GM21786 (cell line): ENCODE results near the gene TUBB6.
A peak's percentile ranks its signal among the peaks of the same experiment; 100 is the strongest.

Experiments
- ATAC-seq: cut with Tn5 transposase; IDR thresholded peaks from one replicate; pipeline ENCODE4 v1.9.1; 2021; ENCODE audit not compliant: unreplicated experiment

TUBB6 gene

DNA sequence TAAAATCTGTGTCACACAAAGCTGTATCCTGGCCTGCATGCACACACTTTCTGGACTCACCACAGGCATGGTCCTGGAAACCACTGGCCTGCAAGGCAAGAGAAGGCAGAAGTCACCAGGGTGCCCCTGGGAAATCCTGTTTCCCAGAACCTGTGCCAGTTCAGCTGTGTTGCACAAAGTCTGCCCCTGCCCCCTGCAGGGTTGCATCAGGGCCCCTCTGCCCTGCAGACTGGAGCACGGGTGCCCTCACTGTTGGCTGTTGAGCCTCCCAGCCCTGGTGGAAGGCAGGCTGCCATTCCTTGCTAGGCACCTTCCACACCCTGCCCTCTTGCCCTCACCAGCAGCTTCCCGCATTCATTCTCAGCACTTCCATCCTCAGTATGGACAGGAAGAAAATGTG is 18.0 kb upstream of the TUBB6 start:
- ATAC-seq: no peak

GRCh38 chr18:12291161-12291560 is 16.9 kb upstream of the TUBB6 start:
- ATAC-seq: no peak

DNA sequence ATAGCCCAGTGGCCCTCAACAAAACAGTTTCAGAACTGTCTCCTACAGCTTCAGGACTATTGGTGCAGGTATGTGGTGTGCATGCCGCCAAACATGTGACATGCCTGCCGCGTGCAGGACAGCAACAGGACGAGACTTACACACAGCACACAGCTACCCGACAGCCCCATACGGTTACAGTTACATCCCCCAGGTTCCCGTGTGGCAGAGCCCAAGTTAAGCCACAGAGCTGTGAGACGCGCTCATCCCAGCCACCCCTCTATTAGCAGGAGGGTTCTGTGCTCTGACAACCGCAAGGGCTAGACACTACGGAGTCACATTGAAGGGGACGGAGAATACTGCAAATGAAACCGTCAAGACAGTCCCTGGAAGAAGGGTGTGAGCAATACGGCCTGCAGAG is 16.4 kb upstream of the TUBB6 start:
- ATAC-seq: no peak

DNA sequence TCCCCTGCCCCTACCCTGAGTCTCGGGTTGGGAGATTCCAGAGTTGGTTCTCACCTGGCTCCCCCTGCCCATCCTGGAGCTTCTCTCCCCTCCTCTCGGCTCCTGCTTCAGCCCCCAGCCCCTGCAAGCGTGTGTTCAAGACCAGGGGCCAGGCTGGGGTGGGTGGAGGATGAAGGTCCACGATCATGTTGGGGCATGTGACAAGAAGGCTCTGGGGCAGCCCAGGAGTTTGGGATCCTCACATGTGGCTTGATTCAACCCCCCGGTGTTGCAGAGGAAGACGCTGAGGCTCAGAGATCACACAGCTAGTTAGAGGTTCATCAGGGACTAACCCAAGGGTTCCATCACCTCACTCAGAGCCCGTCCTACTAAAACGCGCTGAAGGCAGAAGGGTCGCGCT is 14.2 kb upstream of the TUBB6 start:
- no peak for ATAC-seq

DNA sequence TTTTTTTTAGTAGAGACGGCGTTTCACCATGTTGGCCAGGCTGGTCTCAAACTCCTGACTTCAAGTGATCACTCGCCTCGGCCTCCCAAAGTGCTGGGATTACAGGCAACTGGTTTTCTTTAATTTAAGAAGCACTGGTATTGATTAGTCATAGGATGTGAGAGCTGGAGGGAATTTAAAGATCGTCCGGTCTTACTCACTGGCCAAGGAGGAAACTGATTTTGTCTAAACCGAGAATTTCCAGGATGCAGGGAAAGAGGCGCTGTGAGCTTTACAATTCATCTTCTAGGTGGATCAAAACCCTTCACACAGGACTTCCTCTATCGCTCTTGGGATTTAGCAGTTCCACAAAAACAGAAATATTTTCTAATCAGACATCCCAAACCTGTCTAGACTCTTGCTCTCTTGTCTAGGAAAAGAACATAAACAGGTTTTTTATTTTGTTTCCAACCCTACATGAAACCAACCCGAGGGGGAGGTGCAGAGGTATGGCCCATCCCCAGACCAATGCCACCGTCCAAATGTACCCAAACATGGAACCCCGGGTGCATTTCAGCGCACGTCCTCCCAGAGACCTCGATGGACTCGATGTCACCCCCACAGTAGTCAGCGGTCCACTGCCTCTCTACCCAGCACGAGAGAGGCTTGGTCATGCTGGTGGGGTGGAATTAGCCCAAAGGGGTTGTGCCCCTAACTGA is 12.5 kb upstream of the TUBB6 start:
- no peak for ATAC-seq

DNA sequence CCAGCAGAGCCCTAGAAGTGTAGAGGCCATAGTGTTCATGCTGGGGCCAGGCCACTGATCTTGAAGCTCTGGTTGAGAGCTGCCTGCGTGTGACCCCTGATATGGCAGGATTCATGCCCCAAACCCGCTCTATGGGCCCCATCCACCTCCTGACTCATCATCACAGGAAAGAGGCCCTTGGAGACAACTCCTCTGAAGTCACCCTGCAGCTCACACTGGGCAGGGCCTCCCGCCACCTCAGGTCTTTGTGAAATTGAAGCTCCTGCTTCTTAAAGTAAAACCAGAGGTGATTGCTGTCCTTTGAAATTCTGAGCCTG is 12.0 kb upstream of the TUBB6 start:
- ATAC-seq: no peak

GRCh38 chr18:12296457-12296856 is 11.6 kb upstream of the TUBB6 start:
- ATAC-seq: no peak

DNA sequence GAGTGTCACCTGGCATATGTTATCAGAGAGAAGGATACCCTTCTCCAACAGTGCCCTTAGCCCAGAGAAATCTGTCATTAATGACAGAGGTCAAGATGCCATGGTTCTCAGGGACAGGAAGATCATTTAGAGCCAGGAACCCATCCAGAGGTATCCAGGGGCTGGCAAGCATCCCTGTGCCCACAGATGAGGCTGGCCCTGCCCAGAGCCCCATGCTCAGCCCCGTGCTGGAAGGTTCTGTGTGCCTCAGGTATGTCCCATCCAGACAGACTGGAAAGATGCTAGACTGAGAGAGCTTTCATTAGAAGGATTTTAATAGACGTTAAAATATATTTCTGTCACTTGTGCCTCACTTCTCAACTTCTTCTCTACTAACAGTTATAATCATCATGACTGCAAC is 8.2 kb upstream of the TUBB6 start:
- no peak for ATAC-seq

DNA sequence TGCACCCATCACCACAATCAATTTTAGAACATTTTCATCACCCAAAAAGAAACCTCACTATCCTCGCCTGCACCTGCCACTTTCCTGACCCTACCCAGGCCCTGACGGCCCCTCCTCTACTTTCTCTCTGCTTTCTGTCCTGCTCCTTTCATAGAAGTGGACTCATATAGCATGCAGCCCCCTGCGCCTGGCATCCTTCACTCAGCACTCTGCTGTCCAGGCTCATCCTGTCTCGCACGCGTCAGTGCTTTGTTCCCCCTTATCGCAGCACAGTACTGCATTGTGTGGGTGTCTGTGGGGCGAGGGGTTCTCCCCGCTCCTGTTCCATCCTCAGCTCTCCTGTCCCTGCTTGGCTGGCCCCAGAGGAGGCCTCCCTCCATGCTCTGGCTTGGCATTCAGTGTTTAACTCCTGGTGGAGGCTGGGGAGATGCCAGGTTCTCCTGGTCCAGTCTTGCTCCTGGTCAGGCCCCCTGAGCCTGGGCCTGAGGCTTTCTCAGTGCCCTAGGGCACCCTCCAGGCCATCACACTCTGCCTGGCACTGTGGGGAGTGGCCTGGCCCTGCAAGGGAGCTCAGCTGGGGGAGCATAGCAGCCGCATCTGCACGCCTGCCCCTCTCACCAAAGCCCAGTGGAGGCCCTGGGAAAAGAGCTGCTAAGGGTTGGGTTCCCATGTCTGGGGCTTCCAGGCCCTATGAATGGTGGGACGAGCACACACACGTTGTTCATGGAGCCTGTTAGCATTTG is 6.6 kb upstream of the TUBB6 start:
- no peak for ATAC-seq

DNA sequence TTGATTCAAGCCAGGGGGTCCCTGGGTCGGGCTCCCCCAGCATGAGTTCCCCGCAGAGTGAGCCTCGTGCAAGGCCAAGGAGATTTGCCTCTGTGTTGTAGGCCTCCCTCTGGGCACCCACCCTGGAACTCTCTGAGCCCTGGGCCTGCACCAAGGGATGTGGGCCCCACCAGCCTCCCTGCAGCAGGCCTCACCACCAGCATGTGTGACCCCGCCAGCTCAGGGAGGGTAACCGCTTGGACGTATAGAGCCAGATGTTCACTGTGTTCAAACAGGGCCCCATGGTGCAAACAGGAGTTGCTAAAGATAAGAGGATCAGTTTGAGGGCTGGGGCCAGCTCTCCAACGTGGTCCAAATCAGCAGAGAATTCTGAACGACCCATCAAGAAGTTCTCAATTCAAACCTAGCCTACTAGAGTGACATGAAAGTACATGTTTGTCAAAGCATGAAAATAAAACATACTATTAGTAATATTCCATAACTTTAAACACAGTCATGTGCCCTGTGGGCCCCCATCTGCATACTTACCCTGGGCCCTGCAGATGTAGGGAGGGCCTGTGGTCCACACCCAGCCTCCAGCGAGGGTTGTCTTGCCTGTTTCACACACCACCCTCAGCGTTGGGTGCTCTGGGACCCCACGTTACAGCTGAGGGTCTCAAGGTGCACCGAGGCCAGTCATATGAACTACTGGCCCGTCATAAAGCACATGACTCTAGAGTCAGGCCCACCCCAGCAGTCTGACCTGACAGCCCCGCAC is 5.5 kb upstream of the TUBB6 start:
- ATAC-seq: no peak

DNA sequence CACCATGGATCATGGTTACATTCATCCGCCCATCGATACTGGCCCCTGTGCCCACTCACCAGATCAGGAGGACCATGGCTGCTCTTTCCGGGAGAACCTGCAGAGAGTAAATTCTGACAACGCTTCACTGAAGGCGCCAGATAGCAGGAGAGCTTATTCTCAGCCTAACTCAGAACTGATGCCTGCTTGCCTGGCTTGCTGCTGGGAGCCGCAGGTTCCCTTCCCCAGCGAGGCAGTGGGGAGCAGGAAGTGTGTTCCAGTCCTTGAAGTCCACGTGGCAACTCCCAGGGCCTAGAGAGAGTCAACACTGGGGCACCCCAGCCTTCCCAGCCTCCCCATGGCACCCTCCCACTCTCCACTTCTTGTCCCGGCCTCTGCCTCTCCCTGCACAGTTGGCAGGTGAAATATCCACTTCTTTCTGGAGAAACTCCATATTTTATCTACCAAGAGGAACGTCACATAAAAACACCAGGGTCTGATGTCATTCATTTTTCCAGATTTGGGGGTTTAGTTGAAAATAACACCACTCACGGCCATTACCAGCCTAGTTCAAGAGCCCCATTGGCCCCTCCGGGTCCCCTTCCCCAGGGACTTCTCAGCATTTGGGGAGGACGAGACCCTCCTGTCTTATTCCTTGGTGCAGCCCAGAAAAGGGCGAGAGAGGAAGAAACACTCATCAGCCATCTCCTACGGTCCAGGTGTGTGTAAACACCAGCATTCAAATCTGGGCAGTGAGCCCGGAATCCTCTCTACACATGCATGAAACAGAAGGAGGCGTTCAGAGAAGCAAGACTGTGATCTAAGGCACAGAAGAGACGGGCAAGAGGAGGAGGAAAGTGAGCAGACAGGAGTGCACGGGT is 3.5 kb upstream of the TUBB6 start:
- no peak for ATAC-seq

- ATAC-seq: no peak
Observed at GRCh38 chr18:12305211-12305610, 2.8 kb upstream of the TUBB6 start.

- no peak for ATAC-seq
Observed at GRCh38 chr18:12305930-12306629, 2.0 kb upstream of the TUBB6 start.

- no peak for ATAC-seq
Observed at GRCh38 chr18:12306752-12307700, 1.0 kb upstream of the TUBB6 start.

DNA sequence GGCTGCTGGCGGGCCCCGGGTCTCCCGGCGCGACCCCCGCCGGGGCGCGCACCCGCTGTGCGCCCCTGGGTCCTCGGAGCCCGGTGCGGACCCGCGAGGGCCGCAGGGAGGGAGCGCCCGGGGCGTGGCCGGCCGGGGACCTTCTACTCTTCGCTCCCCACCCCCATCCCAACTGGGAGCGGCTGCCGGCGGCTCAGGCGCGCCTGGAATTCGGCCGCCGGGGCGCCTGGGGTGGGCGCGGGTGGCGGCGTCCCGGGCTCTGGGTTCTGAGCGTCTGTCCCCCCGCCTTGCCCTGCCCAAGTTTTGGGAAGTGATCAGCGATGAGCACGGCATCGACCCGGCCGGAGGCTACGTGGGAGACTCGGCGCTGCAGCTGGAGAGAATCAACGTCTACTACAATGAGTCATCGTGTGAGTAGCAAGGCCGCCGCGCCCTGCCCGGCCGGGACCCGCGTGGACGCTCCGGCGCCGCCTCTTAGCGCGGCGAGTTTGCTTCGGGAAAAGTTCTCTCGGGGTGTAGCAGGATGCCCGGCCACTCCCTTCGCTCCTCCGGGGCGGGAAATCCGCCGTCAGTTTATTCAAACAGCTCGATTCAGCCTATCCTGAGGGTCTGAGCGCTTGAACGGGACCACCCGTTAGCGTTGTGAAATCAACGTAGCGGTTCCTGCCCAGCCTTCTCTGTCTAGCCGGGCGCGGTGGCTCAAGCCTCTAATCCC is 502 bp downstream of the TUBB6 start:
- ATAC-seq: peak; percentile 52

GRCh38 chr18:12309683-12310198 is 1.7 kb downstream of the TUBB6 start:
- no peak for ATAC-seq

DNA sequence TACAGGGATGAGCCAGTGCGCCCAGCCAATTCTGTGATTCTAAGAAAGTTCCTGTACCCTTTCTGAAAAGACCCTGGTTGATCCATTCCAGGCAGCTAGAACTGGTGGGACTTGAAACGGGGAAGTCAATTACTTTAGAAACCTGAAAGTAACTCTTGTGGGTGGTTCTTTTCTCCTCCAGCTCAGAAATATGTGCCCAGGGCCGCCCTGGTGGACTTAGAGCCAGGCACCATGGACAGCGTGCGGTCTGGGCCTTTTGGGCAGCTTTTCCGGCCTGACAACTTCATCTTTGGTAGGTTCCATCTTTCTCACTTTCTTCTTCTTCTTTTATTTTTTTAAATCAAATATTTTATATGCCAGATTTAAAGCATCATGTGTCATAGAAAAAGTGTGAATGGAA is 2.7 kb downstream of the TUBB6 start:
- no peak for ATAC-seq

- no peak for ATAC-seq
Observed at GRCh38 chr18:12312976-12313375, 4.9 kb downstream of the TUBB6 start.
